OCI-LY7 (cell line): ENCODE results near the gene ARHGEF19.

Source experiments
- CTCF ChIP-seq: fragments of 200-600 bp; sonication (generic); conservative IDR thresholded peaks from 2 replicates; pipeline ENCODE4 v1.5.1; 2014; ENCODE audit warnings: mild to moderate bottlenecking, antibody characterized with exemption, low read length, moderate library complexity, mixed read lengths
- EZH2phosphoT487 ChIP-seq: fragments of 200-600 bp; sonication (generic); IDR thresholded peaks from 2 replicates; pipeline ENCODE4 v1.6.1; 2018; ENCODE audit warnings: low read depth, borderline replicate concordance, mild to moderate bottlenecking, mixed run types, antibody characterized with exemption, low read length, moderate library complexity, mixed read lengths

- TF ChIP-seq CTCF (no peak), EZH2phosphoT487 (no peak)
Measured at GRCh38 chr1:16155537-16156410, 56.7 kb downstream of the ARHGEF19 start, which contains the start of gene EPHA2.
